Spleen (tissue), 7 donors: Measurements from ENCODE around the gene IFT43.

Source experiments
- CTCF ChIP-seq, 11 experiments: fragments of 200-600 bp in 7 of 11; fragments of 450-650 bp in 4 of 11; sonication (generic) in 4 of 11; IDR thresholded peaks in 8 of 11; conservative IDR thresholded peaks in 3 of 11; 1 replicate in 7 of 11; 2 replicates in 4 of 11; pipeline versions ENCODE4 v1.4.0 to v1.8.0; 2016 to 2021; ENCODE audit warnings: antibody characterized with exemption in 11 of 11, inconsistent platforms in 4 of 11, mild to moderate bottlenecking in 1 of 11
- POLR2A ChIP-seq, 3 donors: fragments of 450-650 bp; IDR thresholded peaks; one replicate each; pipeline ENCODE4 v1.5.1; 2017; ENCODE audit warnings: antibody characterized with exemption in 3 of 3, mild to moderate bottlenecking in 1 of 3
- POLR2AphosphoS5 ChIP-seq, 3 donors: sonication (generic); formaldehyde crosslinking; IDR thresholded peaks; one replicate each; pipeline ENCODE4 v1.5.1; 2017; ENCODE audit warnings: antibody characterized with exemption in 3 of 3
- donor health status: DM: no; HTN: no; CAD: no; lungs with moderate emphysema.
- donor health status: DM: no; HTN: no; CAD: no.
- donor health status: DM: no; HTN: no; CAD: no.

DNA sequence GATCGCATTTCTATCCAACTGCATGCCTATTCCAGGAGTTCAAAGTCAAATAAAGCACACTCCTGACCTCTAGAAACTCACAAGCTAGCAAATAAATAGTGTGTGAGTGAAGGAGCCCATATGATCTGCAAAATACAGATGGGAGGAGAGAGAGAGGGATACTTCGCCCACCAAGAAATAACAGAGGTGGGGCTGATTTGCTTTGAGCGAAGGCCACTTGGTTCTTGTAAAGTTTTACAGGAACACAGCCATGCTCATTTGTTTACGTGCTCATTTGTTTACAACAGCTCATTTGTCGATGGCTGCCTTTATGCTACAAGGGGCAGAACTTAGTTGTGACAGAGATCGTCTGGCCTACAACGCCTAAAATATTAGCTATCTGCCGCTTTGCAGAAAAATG is 102.8 kb downstream of the IFT43 start:
- TF ChIP-seq POLR2AphosphoS5 (IDR thresholded peaks at IDR 0.05) (no peak), CTCF (IDR thresholded peaks at IDR 0.05 in 8 of 11, conservative IDR thresholded peaks at IDR 0.05 in 3 of 11) (no peak), POLR2A (IDR thresholded peaks at IDR 0.05) (no peak)
